HG03066 (cell line): Measurements from ENCODE around the gene SMARCA4.
"Not testable (repeated sequence)": the region's sequence is repeated elsewhere in the genome, so short reads cannot be mapped to it uniquely, and the experiment has no call there.

ENCODE experiments used
- ATAC-seq: cut with Tn5 transposase; IDR thresholded peaks from one replicate; pipeline ENCODE4 v1.9.1; 2021; ENCODE audit warnings: low read depth; ENCODE audit not compliant: unreplicated experiment

SMARCA4 gene

GRCh38 chr19:10975374-10976130, 14.7 kb downstream of the SMARCA4 start:
- no peak for ATAC-seq

GRCh38 chr19:10976131-10976892, 15.5 kb downstream of the SMARCA4 start:
- ATAC-seq = no peak

- ATAC-seq = no peak
These were observed 16.9 kb downstream of the SMARCA4 start for GRCh38 chr19:10977742-10978092.

GRCh38 chr19:10979951-10980381, 19.1 kb downstream of the SMARCA4 start:
- ATAC-seq = no peak

- no peak for ATAC-seq
These were observed 20.5 kb downstream of the SMARCA4 start for GRCh38 chr19:10981252-10981895.

GRCh38 chr19:10983026-10983425, 22.2 kb downstream of the SMARCA4 start:
- ATAC-seq = no peak

GRCh38 chr19:10984166-10984735, 23.4 kb downstream of the SMARCA4 start:
- no peak for ATAC-seq

GRCh38 chr19:10985502-10985901, 24.7 kb downstream of the SMARCA4 start:
- ATAC-seq = no peak

- ATAC-seq = no peak
These were observed 25.7 kb downstream of the SMARCA4 start for GRCh38 chr19:10986301-10987127.

- no peak for ATAC-seq
These were observed 26.9 kb downstream of the SMARCA4 start for GRCh38 chr19:10987571-10988297.

- ATAC-seq = no peak
These were observed 27.6 kb downstream of the SMARCA4 start for GRCh38 chr19:10988380-10988779.

- no peak for ATAC-seq
These were observed 28.1 kb downstream of the SMARCA4 start for GRCh38 chr19:10988921-10989320.

GRCh38 chr19:10991076-10991475, 30.2 kb downstream of the SMARCA4 start:
- ATAC-seq = no peak

GRCh38 chr19:10991521-10992081, 30.8 kb downstream of the SMARCA4 start:
- no peak for ATAC-seq

GRCh38 chr19:10992174-10992573, 31.3 kb downstream of the SMARCA4 start:
- not testable (repeated sequence) for ATAC-seq

- ATAC-seq = no peak
These were observed 35.2 kb downstream of the SMARCA4 start for GRCh38 chr19:10995926-10996600.

- ATAC-seq = no peak
These were observed 37.3 kb downstream of the SMARCA4 start for GRCh38 chr19:10998045-10998533.

GRCh38 chr19:10998666-10999065, 37.8 kb downstream of the SMARCA4 start:
- ATAC-seq = no peak

GRCh38 chr19:11005521-11005920, 44.7 kb downstream of the SMARCA4 start:
- no peak for ATAC-seq
